ENCODE data around the gene DRGX.

The DRGX gene

GRCh38 chr10:49397036-49397999 lies 1.4 kb upstream of the DRGX start:
- Histone ChIP-seq H3K27me3 (ENCODE audit: insufficient read depth, low read depth, severe bottlenecking) (peaks cover 58% of the 10 kb centered on the region), H3K9me3 (ENCODE audit: severe bottlenecking) (no peaks in the 10 kb centered on the region), H3K36me3 (no peaks in the 10 kb centered on the region), H3K27ac (no peak overlapping the region), H3K4me3 (ENCODE audit: low read depth, low read length) (peak overlapping the region; percentile 41)
- no peak for DNase-seq
- no peak for TF ChIP-seq CTCF (IDR thresholded peaks at IDR 0.05; ENCODE audit: low read depth, low read length)

GRCh38 chr10:49396666-49396999 lies 744 bp upstream of the DRGX start:
- no peak for DNase-seq
- Histone ChIP-seq H3K4me3 (ENCODE audit: low read depth, low read length) (no peak overlapping the region), H3K9me3 (ENCODE audit: severe bottlenecking) (no peaks in the 10 kb centered on the region), H3K27ac (no peak overlapping the region), H3K27me3 (ENCODE audit: insufficient read depth, low read depth, severe bottlenecking) (peaks cover 58% of the 10 kb centered on the region), H3K36me3 (no peaks in the 10 kb centered on the region)
- no peak for TF ChIP-seq CTCF (IDR thresholded peaks at IDR 0.05; ENCODE audit: low read depth, low read length)

GRCh38 chr10:49394933-49395740 lies 752 bp downstream of the DRGX start:
- H3K27me3 ChIP-seq (ENCODE audit: insufficient read depth, low read depth, severe bottlenecking): peaks cover 60% of the 10 kb centered on the region
- no peaks in the 10 kb centered on the region for H3K9me3 ChIP-seq (ENCODE audit: severe bottlenecking)
- DNase-seq: no peak
- H3K4me3 ChIP-seq (ENCODE audit: low read depth, low read length): peak overlapping the region; percentile 14
- H3K27ac ChIP-seq: no peak overlapping the region
- H3K36me3 ChIP-seq: no peaks in the 10 kb centered on the region
- TF ChIP-seq CTCF (IDR thresholded peaks at IDR 0.05; ENCODE audit: low read depth, low read length): no peak

GRCh38 chr10:49393757-49394156 lies 2.1 kb downstream of the DRGX start:
- no peak overlapping the region for H3K4me3 ChIP-seq (ENCODE audit: low read depth, low read length)
- H3K36me3 ChIP-seq: no peaks in the 10 kb centered on the region
- peaks cover 58% of the 10 kb centered on the region for H3K27me3 ChIP-seq (ENCODE audit: insufficient read depth, low read depth, severe bottlenecking)
- H3K9me3 ChIP-seq (ENCODE audit: severe bottlenecking): no peaks in the 10 kb centered on the region
- DNase-seq: no peak
- no peak for TF ChIP-seq CTCF (IDR thresholded peaks at IDR 0.05; ENCODE audit: low read depth, low read length)
- H3K27ac ChIP-seq: no peak overlapping the region

GRCh38 chr10:49393301-49393700 lies 2.6 kb downstream of the DRGX start:
- no peak for DNase-seq
- Histone ChIP-seq H3K27me3 (ENCODE audit: insufficient read depth, low read depth, severe bottlenecking) (peaks cover 53% of the 10 kb centered on the region), H3K9me3 (ENCODE audit: severe bottlenecking) (no peaks in the 10 kb centered on the region), H3K27ac (no peak overlapping the region), H3K4me3 (ENCODE audit: low read depth, low read length) (no peak overlapping the region), H3K36me3 (no peaks in the 10 kb centered on the region)
- TF ChIP-seq CTCF (IDR thresholded peaks at IDR 0.05; ENCODE audit: low read depth, low read length): no peak
